ENCODE results near the gene ACTL7A.
"Not testable (repeated sequence)": the region's sequence is repeated elsewhere in the genome, so short reads cannot be mapped to it uniquely, and the experiment has no call there.

ACTL7A gene, protein sequence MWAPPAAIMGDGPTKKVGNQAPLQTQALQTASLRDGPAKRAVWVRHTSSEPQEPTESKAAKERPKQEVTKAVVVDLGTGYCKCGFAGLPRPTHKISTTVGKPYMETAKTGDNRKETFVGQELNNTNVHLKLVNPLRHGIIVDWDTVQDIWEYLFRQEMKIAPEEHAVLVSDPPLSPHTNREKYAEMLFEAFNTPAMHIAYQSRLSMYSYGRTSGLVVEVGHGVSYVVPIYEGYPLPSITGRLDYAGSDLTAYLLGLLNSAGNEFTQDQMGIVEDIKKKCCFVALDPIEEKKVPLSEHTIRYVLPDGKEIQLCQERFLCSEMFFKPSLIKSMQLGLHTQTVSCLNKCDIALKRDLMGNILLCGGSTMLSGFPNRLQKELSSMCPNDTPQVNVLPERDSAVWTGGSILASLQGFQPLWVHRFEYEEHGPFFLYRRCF

GRCh38 chr9:108861997-108862396 lies at the start of gene ACTL7A:
ACTL7A (plus strand) TSS chr9:108862266; CDS start chr9:108862323, 57 bp downstream.
- no peak for DNase-seq (ENCODE audit: low spot score)

DNA sequence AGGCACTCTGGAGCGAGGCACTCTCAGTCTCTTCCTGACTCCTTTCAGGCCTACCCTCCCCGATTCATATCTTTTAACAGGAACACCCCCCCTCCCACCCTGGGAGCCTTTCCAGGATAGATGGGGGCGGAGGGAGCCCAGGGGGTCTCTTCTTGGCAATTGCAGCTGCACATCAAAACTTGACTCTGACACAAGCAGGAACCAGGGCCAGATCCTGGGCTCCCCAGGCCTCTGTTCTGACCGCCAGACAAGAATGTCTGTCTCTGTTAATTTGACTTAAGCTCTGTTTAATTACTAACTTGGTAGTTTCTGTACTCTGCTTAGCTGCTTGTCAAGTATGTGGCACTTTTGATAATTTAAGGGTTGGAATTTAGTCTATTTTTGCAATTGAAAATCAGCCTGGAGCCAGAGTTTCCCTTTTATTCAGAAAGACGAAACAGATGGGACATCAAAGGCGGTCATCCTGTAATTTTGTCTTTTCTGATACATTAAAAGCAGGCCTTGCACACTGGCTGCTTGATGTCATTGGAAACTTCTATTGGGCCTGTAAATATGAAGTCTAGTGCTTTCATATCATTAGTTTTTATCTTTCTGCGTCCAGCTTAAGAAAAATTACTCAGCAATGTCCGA lies 49.6 kb upstream of the ACTL7A start:
- DNase-seq (ENCODE audit: low spot score): no peak

GRCh38 chr9:108813951-108814601 lies 48.0 kb upstream of the ACTL7A start:
- DNase-seq (ENCODE audit: low spot score): peak; percentile 66

DNA sequence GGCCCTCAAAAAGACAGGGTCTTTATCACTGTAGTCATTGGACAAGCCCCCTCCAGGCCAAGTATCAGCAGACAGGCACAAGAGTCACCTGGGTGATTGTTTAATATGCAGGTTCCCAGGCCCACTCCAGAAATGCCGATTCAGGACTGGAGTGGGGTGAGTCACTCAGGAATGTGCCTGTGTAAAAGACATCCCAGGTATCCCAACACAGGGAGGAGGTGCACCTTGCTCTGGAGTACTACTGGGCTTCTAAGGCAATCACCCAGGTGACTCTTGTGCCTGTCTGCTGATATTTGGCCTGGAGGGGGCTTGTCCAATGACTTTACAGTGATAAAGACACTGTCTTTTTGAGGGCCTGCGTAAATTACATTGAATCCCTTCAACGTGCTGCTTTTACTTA lies 46.9 kb upstream of the ACTL7A start:
- no peak for DNase-seq (ENCODE audit: low spot score)

GRCh38 chr9:108816037-108816436 lies 46.0 kb upstream of the ACTL7A start:
- no peak for DNase-seq (ENCODE audit: low spot score)

DNA sequence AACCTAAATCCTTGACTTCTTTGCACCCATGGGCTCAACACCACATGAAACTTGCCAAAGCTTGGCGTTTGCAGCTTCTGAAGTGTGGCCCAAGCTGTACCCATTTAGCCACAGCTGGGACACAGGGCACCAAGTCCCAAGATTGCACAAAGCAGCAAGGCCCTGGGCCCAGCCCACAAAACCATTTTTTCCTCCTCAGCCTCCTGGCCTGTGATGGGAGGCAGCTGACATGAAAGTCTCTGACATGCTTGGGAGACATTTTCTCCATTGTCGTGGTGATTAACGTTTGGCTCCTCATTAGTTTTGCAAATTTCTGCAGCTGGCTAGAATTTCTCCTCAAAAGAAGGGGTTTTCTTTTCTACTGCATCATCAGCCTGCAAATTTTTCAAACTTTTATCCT lies 38.2 kb upstream of the ACTL7A start:
- no peak for DNase-seq (ENCODE audit: low spot score)

DNA sequence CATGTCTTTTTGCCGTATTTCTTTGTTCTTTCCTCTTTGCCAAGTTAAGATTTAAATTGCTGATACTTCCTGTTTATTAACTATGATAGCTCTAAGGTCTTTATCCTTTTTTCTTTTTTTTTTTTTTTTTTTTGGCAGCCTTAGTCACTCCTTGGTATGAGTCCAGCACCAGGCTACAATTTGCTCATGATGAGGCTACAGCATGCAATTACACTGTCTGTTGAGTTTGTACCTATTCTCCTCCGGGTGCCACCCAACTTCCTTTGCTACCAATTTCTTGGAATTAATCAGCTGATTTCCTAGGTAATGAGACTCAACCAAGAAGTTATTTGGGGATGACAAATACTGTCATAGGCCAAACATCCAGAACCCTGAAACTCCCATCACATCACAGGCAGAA lies 31.8 kb upstream of the ACTL7A start:
- DNase-seq (ENCODE audit: low spot score): no peak

DNA sequence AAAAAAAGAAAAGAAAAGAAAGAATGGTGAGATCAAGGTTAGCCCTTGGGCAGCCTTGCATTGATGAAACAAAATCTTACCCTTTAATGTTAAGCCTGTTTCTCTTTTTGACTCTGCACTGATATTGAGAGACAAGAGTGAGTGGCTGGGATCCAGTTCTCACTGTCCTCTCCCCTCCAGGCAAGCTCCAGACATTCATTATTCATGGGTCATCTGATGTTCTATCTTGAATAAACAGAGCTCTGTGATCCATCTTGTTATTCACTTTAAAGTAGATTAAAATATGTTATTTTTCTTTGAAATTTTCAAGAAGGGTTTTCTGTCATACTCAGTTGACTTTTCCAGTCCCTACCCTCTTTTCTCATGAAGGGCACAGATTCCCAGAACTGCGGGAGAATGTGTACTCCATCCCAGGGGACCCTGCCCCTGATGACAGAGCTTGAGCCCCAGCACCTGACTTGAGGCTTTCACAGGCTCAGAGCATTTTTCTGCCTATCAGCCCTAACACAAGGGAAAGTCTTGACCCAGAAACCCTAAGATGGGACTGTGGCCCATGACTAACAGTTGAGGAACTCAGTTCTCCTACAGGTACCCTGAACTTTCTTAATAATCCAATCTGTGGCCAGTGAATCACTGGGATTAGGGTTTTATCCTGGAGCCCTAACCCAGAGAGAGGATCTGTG lies 30.4 kb upstream of the ACTL7A start:
- no peak for DNase-seq (ENCODE audit: low spot score)

DNA sequence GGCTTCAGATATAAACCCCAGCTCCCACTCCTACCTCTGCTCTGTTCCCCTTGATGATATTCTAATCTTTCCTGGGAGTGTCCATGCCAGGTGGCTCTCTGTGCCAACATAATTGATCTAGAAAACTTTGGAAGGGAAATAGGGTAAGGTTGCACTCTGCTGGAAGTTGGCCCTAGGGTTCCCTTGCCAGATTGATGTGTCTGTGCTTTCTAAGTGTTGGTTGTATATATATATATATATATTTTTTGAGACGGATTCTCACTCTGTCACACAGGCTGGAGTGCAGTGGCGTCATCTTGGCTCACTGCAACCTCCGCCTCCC lies 29.9 kb upstream of the ACTL7A start:
- DNase-seq (ENCODE audit: low spot score): no peak

GRCh38 chr9:108834959-108835665 lies 27.0 kb upstream of the ACTL7A start:
- no peak for DNase-seq (ENCODE audit: low spot score)

DNA sequence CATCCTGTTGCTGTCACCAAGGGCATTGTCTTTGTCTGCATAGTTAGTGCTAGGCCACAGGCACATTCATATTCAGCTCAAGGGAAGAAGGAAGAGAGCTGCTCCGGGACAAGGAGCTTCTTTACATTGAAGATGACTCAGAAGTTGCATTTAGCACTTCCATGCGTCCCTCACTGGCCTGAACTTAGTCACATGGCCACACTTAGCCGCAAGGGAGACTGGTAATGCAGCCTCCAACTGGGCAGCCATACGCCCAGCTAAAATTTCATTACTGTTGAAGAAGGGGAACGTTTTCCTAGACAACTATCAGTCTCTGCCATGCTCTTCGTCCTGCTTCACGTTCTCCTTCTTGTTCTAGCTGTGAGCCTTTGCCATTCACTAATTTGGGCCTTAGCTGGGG lies 26.2 kb upstream of the ACTL7A start:
- DNase-seq (ENCODE audit: low spot score): no peak

- DNase-seq (ENCODE audit: low spot score): no peak
Observed at GRCh38 chr9:108836319-108836718, 25.7 kb upstream of the ACTL7A start.

GRCh38 chr9:108836781-108837180 lies 25.3 kb upstream of the ACTL7A start:
- no peak for DNase-seq (ENCODE audit: low spot score)

DNA sequence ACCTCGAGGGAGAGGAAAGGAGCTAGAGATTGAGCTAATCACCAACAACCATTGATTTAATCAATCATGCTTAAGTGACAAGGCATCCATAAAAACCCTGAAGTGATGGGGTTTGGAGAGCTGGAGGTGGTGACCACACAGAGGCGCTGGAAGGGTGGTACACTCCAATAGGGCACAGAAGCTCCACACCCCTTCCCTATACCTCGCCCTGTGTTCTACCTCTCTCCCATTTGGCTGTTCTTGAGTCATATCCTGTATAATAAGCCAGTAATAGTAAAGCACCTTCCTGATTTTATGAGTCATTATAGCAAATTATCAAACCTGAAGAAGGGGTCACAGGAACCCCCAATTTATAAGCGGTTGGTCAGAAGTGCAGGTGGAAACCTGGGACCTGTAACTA lies 24.5 kb upstream of the ACTL7A start:
- no peak for DNase-seq (ENCODE audit: low spot score)

DNA sequence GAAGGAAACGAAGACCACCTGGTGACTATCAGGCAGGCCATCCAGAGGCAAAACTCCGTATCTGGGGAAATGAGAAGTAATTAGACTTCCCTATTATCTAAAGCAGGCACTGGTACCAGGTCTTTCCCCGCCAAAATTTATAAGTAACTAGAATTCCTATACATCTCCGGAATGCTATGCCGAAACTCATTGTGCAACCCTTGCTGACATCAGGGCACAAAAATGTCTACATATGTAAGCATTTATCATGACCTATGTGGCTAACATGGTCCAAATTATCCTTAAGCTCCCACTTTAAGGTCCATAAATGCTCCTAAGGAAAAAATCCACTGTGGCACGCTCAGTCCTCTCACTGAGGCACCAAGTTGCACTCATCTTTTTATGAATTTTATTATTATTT lies 24.0 kb upstream of the ACTL7A start:
- no peak for DNase-seq (ENCODE audit: low spot score)

DNA sequence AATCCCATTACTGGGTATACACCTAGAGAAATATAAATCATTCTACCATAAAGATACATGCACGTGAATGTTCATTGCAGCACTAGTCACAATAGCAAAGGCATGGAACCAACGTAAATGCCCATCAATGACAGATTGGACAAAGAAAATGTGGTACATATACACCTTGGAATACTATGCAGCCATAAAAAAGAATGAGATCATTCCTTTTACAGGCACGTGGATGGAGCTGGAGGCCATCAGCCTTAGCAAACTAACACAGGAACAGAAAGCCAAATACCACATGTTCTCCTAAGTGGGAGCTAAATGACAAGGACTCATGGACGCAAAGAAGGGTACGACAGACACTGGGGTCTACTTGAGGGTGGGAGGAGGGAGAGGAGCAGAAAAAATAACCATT lies 22.5 kb upstream of the ACTL7A start:
- DNase-seq (ENCODE audit: low spot score): not testable (repeated sequence)

DNA sequence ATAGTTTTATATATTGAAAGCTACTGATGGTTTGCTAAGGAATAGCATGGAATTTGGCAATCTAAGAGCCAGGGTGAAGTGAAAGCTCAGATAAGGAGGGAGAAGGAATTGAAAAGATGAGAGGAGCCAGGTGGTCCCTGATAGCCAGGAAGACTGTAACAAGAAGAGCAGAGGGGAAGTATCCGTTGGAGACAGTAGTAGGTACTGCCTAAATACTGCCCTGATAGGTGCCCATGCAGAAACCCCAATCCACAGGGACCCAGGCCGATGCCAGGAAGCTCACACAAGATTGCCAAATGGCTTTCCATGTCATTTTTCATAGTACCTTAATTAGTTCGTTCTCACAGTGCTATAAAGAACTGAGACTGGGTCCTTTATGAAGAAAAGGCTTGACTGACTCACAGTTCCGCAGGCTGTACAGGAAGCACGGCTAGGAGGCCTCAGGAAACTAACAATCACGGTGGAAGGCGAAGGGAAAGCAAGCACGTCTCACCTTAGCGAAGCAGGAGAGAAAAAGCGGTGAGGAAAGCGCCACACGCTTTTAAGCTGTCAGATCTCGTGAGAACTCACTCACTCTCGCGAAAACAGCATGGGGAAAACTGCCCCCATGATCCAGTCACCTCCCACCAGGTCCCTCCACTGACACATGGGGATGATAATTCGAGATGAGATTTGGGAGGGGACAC lies 19.3 kb upstream of the ACTL7A start:
- DNase-seq (ENCODE audit: low spot score): no peak

DNA sequence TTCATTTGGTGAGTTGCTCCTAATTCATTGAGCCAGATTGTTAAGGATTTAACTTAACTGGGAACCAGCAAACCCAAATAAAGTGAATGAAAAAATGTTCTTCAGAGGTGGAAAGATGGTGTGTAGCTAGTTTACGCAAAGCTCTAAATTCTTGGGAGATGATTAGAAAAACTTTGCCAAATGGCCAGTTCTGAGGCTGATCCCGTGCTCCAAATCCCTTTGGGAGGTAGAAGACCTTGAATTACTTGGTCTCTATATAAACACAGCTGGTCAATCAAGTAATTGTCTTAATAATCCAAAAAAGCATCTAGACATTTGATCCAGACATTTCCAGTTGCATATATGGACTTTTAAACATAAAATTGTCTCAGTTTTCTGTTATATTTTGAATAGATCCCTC lies 17.7 kb upstream of the ACTL7A start:
- no peak for DNase-seq (ENCODE audit: low spot score)

GRCh38 chr9:108844856-108845255 lies 17.2 kb upstream of the ACTL7A start:
- no peak for DNase-seq (ENCODE audit: low spot score)

DNA sequence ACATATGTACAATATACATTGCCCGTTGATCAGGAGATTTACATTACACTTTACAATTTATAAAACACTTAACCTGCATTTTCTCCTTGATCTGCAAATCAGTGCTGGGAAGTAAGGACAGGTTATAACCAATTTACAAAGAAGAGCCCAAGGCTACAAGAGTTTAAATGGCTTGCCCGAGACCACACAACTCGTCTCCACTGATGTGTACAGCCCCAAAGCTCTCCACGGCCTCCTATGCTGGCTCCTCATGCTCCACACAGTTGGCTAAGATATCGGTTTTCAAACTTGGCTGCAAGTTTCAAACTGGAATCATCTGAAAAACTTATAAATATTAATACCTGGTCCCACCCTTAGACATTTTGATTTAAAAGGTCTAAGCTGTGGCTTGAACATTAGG lies 16.6 kb upstream of the ACTL7A start:
- DNase-seq (ENCODE audit: low spot score): no peak

DNA sequence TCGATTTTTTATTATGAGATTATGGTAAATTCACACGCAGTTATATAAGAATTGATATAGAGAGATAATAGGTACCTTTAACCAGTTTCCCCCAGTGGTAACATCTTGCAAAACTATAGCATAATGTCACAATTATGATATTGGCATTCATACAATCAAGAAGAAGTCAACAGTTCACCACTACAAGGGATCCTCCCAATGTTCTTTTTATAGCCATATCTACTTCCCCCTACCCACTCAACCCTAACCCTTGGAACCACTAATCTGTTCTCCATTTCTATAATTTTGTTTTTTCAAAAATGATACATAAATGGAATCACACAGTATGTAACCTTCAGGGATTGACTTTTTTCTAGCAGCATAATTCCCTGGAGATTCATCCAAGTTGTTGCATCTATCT lies 16.1 kb upstream of the ACTL7A start:
- no peak for DNase-seq (ENCODE audit: low spot score)

- not testable (repeated sequence) for DNase-seq (ENCODE audit: low spot score)
Observed at GRCh38 chr9:108848296-108848695, 13.8 kb upstream of the ACTL7A start.

Data from GM03348 (cell line).